Measurements from ENCODE around the gene KCNG4. TPM values are rescaled to one million over a fixed set of nuclear protein-coding genes. Genes with fewer than 3 reads are reported as not detected.

KCNG4 gene
- total RNA-seq, 1 experiment from 2014 or later = not detected

GRCh38 chr16:84199861-84200260 lies 40.0 kb downstream of the KCNG4 start:
- intact Hi-C loops (cut with micrococcal nuclease; ENCODE audit: unreplicated experiment) (no loop called here), in situ Hi-C loops (cut with HindIII; ENCODE audit: low pct_unique_long_range_greater_than_20kb, low sequenced_read_pairs) (no loop called here)
- no peaks in the 10 kb centered on the region for H3K9me3 ChIP-seq (ENCODE audit: control insufficient read depth, insufficient read depth, low read depth, low read length)
- no peaks in the 10 kb centered on the region for H3K36me3 ChIP-seq (ENCODE audit: control insufficient read depth, insufficient read depth, low read length)
- H3K27me3 ChIP-seq (ENCODE audit: control insufficient read depth, insufficient read depth, low read length) = no peaks in the 10 kb centered on the region
- DNase-seq (ENCODE audit: low read depth, low spot score) = no peak
- H3K4me3 ChIP-seq (ENCODE audit: low read depth in 2 of 2, low read length in 2 of 2) = no peak overlapping the region
- BruUV-seq (replicated peaks) = no TSS peak
- TF ChIP-seq POLR2AphosphoS5 (IDR thresholded peaks at IDR 0.05; ENCODE audit: low read depth, low read length) = no peak
- no peak for TF ChIP-seq CTCF (IDR thresholded peaks at IDR 0.05)
- TF ChIP-seq TCF7L2 (IDR thresholded peaks at IDR 0.05; ENCODE audit: low read depth, low read length) = no peak
- TF ChIP-seq SIN3A (IDR thresholded peaks at IDR 0.05; ENCODE audit: borderline replicate concordance, insufficient read depth, low read depth, low read length) = no peak
- no peak for TF ChIP-seq REST (IDR thresholded peaks at IDR 0.05; ENCODE audit: insufficient read depth in 1 of 2, low read depth in 2 of 2, low read length in 1 of 2)
- no peak overlapping the region for H3K27ac ChIP-seq (ENCODE audit: low read length)
- no peaks in the 10 kb centered on the region for H3K4me1 ChIP-seq (ENCODE audit: control insufficient read depth, insufficient read depth, low read length)
- ChIA-PET CTCF (no interaction called here), POLR2A (no interaction called here)
- ATAC-seq = no peak

- ChIA-PET CTCF (no interaction called here), POLR2A (no interaction called here)
- Histone ChIP-seq H3K4me1 (ENCODE audit: control insufficient read depth, insufficient read depth, low read length) (no peaks in the 10 kb centered on the region), H3K36me3 (ENCODE audit: control insufficient read depth, insufficient read depth, low read length) (no peaks in the 10 kb centered on the region), H3K27ac (ENCODE audit: low read length) (no peak overlapping the region), H3K4me3 (ENCODE audit: low read depth in 2 of 2, low read length in 2 of 2) (no peak overlapping the region), H3K27me3 (ENCODE audit: control insufficient read depth, insufficient read depth, low read length) (no peaks in the 10 kb centered on the region), H3K9me3 (ENCODE audit: control insufficient read depth, insufficient read depth, low read depth, low read length) (no peaks in the 10 kb centered on the region)
- in situ Hi-C loops (cut with HindIII; ENCODE audit: low pct_unique_long_range_greater_than_20kb, low sequenced_read_pairs) = no loop called here
- no peak for ATAC-seq
- no peak for TF ChIP-seq REST (IDR thresholded peaks at IDR 0.05; ENCODE audit: insufficient read depth in 1 of 2, low read depth in 2 of 2, low read length in 1 of 2)
- BruUV-seq (replicated peaks) = no TSS peak
- intact Hi-C loops (cut with micrococcal nuclease; ENCODE audit: unreplicated experiment) = no loop called here
- DNase-seq (ENCODE audit: low read depth, low spot score) = no peak
These were observed 40.7 kb downstream of the KCNG4 start for GRCh38 chr16:84199097-84199496.
